K562 (cell line): ENCODE data around the gene ANXA8. TPM values are rescaled to one million over a fixed set of nuclear protein-coding genes. Genes with fewer than 3 reads are reported as not detected.

Experiments
- ATAC-seq: fragments of 200-7000 bp; cut with Tn5 transposase; 3 replicates; pipeline ENCODE4 v1.9.1; 2020; ENCODE audit warnings: moderate library complexity
- BruUV-seq: library from RNA; stranded (reverse); fragments of 400-500 nt; replicated peaks from 2 replicates; lab custom pipeline; 2021; lab: Mats Ljungman, UMichigan
- CTCF ChIA-PET: fragments of 300-600 bp; formaldehyde crosslinking; extraction: SDS; loops from one replicate; lab custom pipeline; 2021; ENCODE audit warnings: low intra/inter-chr PET ratio; lab: Yijun Ruan, JAX
- POLR2A ChIA-PET: fragments of 300-600, 350-650 bp; sonication (Branson Sonifier 250); formaldehyde crosslinking; extraction: SDS; loops from one replicate; lab custom pipeline; 2021; ENCODE audit warnings: antibody characterized with exemption, inconsistent platforms; lab: Yijun Ruan, JAX
- DNase-seq, 4 experiments: peaks; one replicate each; pipeline versions ENCODE4 v3.0.0 to v3.0.0-alpha.2; 2011 to 2018; ENCODE audit warnings: low spot score in 3 of 4, mixed read lengths in 3 of 4; ENCODE audit errors: extremely low read depth in 1 of 4
- FAIRE-seq: peaks from 2 replicates; lab custom pipeline; 2011; peaks lifted over from hg19 to GRCh38; lab: Jason Lieb, UNC
- H2AFZ ChIP-seq: 2 replicates; pipeline ENCODE4 v1.6.0; 2011; ENCODE audit warnings: low read depth, low read length, control low read depth, inconsistent platforms
- H3K27ac ChIP-seq: fragments of 200-600 bp; 3 replicates; pipeline ENCODE4 v1.8.0; 2011; ENCODE audit warnings: low read depth, mild to moderate bottlenecking, control low read depth, inconsistent platforms, low read length, moderate library complexity, mixed read lengths; ENCODE audit errors: extremely low read depth
- H3K27me3 ChIP-seq, 2 experiments: fragments of 300-600 bp in 1 of 2; 2 replicates in 1 of 2; 3 replicates in 1 of 2; pipeline versions ENCODE4 v1.6.0 to v1.8.0; 2011; ENCODE audit warnings: inconsistent platforms in 2 of 2, low read length in 2 of 2, mild to moderate bottlenecking in 1 of 2, mixed read lengths in 1 of 2, moderate library complexity in 1 of 2; ENCODE audit not compliant: control insufficient read depth in 2 of 2, insufficient read depth in 2 of 2
- H3K36me3 ChIP-seq: fragments of 300-600 bp; 3 replicates; pipeline ENCODE4 v1.8.0; 2011; ENCODE audit warnings: mild to moderate bottlenecking, low read length, inconsistent platforms; ENCODE audit not compliant: control insufficient read depth, insufficient read depth
- H3K4me1 ChIP-seq, 2 experiments: fragments of 200-600 bp in 1 of 2; replicated peaks in 1 of 2; 2 replicates in 1 of 2; 3 replicates in 1 of 2; pipeline versions ENCODE4 v1.5.1 to v1.8.0; 2011; ENCODE audit warnings: inconsistent platforms in 2 of 2, low read length in 2 of 2, mild to moderate bottlenecking in 1 of 2, mixed read lengths in 1 of 2, moderate library complexity in 1 of 2; ENCODE audit not compliant: control insufficient read depth in 2 of 2, insufficient read depth in 2 of 2
- H3K4me2 ChIP-seq: 2 replicates; pipeline ENCODE4 v1.6.1; 2011; ENCODE audit warnings: low read length, control low read depth, inconsistent platforms, mixed read lengths; ENCODE audit not compliant: insufficient read depth
- H3K4me3 ChIP-seq: fragments of 200-600 bp; sonication (generic), shearing (Covaris generic); 2 replicates; pipeline ENCODE4 v1.5.1; 2016; ENCODE audit warnings: control low read depth, inconsistent platforms
- H3K79me2 ChIP-seq: fragments of 200-600 bp; 3 replicates; pipeline ENCODE4 v1.8.0; 2011; ENCODE audit warnings: low read length, inconsistent platforms; ENCODE audit not compliant: control insufficient read depth, insufficient read depth
- H3K9ac ChIP-seq, 2 experiments: 2 replicates each; pipeline versions ENCODE4 v1.6.0 to v1.6.1; 2011; ENCODE audit warnings: low read depth in 2 of 2, low read length in 2 of 2, control low read depth in 1 of 2, inconsistent platforms in 1 of 2, mild to moderate bottlenecking in 1 of 2, mixed read lengths in 1 of 2; ENCODE audit not compliant: insufficient read depth in 1 of 2
- H3K9me1 ChIP-seq: one replicate; pipeline ENCODE4 v1.6.0; 2011; ENCODE audit warnings: inconsistent platforms, mild to moderate bottlenecking, low read length, moderate library complexity; ENCODE audit not compliant: control insufficient read depth, insufficient read depth
- H3K9me3 ChIP-seq: replicated peaks from 2 replicates; pipeline ENCODE4 v1.5.1; 2011; ENCODE audit warnings: low read depth, low read length, inconsistent platforms; ENCODE audit not compliant: control insufficient read depth, insufficient read depth
- H4K20me1 ChIP-seq: replicated peaks from 2 replicates; pipeline ENCODE4 v1.6.1; 2011; ENCODE audit warnings: low read length, inconsistent platforms, mixed read lengths; ENCODE audit not compliant: control insufficient read depth, insufficient read depth
- ILF3 ChIP-seq: fragments of 450-650 bp; IDR thresholded peaks from 2 replicates; pipeline ENCODE4 v1.6.1; 2018; ENCODE audit warnings: antibody characterized with exemption, mild to moderate bottlenecking, moderate library complexity, borderline replicate concordance
- STAT6 ChIP-seq: sonication (generic); formaldehyde crosslinking; IDR thresholded peaks from 2 replicates; pipeline ENCODE4 v1.8.1; 2023; ENCODE audit warnings: mild to moderate bottlenecking, missing genetic modification reagents
- WGBS: fragments of 100-300 bp; shearing (Covaris generic); methylation state at CpG from one replicate; pipeline ENCODE4 v1.1.6; 2016; ENCODE audit warnings: low coverage, mixed read lengths; ENCODE audit not compliant: insufficient coverage; ENCODE audit errors: missing lambda C conversion rate; 5-methylcytosine and 5-hydroxymethylcytosine counted together
- in situ Hi-C: fragments of 300-500 bp; cut with MboI; formaldehyde crosslinking; loops from 4 replicates; pipeline ENCODE4 v1.15.0; 2018; ENCODE audit warnings: inconsistent platforms, mixed read lengths
- intact Hi-C: fragments of 100-400 bp; cut with micrococcal nuclease; formaldehyde crosslinking; loops from 2 replicates; pipeline ENCODE4 v1.14.2; 2022
- polyA plus RNA-seq, 8 experiments: library from polyadenylated mRNA; depleted of rRNA in 4 of 8; stranded (reverse) in 5 of 8; unstranded in 3 of 8; fragments of >200 nt; fragmentation: Nextera tagmentation in 2 of 8; fragmentation: Illumina TruSeq in 1 of 8; extraction: Ambion mirVana in 2 of 8; extraction: Trizol in 1 of 8; gene quantifications; 2 replicates each; pipeline versions ENCODE4 v1.2.1 to v1.2.3, GENCODE V29; 2011 to 2014; ENCODE audit warnings: inconsistent platforms in 1 of 8, missing spikeins in 1 of 8
- total RNA-seq, 7 experiments: library from RNA; depleted of rRNA in 6 of 7; stranded (reverse); fragments of >200 nt in 6 of 7; fragmentation: Illumina TruSeq in 2 of 7; extraction: Trizol in 2 of 7; gene quantifications; 2 replicates each; pipeline versions ENCODE4 v1.2.1 to v1.2.3, GENCODE V29; 2011 to 2021; ENCODE audit warnings: low replicate concordance in 1 of 7

Gene ANXA8
- total and polyA plus RNA-seq, 9 of the 15 experiments (the other 6 are each of a cell fraction or from before 2014, with no cell fraction given): not detected

- H3K36me3 ChIP-seq: no peaks in the 10 kb centered on the region
- no peak overlapping the region for H2AFZ ChIP-seq
- no peaks in the 10 kb centered on the region for H3K9me3 ChIP-seq
- H3K4me3 ChIP-seq: no peak overlapping the region
- DNase-seq (peak in 2 of 4 experiments; percentile 4 to 7), FAIRE-seq (no peak), ATAC-seq (no peak; the same call in 2 of the 3 replicates)
- H3K9ac ChIP-seq: no peak overlapping the region
- in situ Hi-C loops (no loop called here), intact Hi-C loops (loop anchor here (5.0 kb wide), 1 partner anchor 89 kb away; no protein-coding TSS in a partner anchor)
- ChIA-PET POLR2A (interaction anchor here (1.1 kb wide), 1 partner anchor 91 kb away, joined by 3 read pairs; no protein-coding TSS in a partner anchor), CTCF (no interaction called here)
- peaks cover 0 to 8% of the 10 kb centered on the region in 2 experiments; a peak in 1 of 5 replicates for H3K4me1 ChIP-seq
- 3% methylated on average over 13 of the region's 13 CpGs for WGBS
- H3K4me2 ChIP-seq: no peak overlapping the region
- H3K27ac ChIP-seq: no peak overlapping the region
- H3K9me1 ChIP-seq: no peaks in the 10 kb centered on the region
- no peaks in the 10 kb centered on the region; the same call in 1 of the 2 replicates for H4K20me1 ChIP-seq
- H3K27me3 ChIP-seq: peaks cover 21 to 58% of the 10 kb centered on the region in 2 experiments; a peak in 4 of 5 replicates
- BruUV-seq: no TSS peak
- H3K79me2 ChIP-seq: no peaks in the 10 kb centered on the region
- no peak for TF ChIP-seq ILF3
- no peak for TF ChIP-seq STAT6 (CRISPR knock-in tag)
Measured at GRCh38 chr10:47451273-47451997, 32.5 kb downstream of the ANXA8 start.
